Body of pancreas (tissue), 4 donors: ENCODE measurements around the gene ANKRD33.

ENCODE experiments used
- POLR2A ChIP-seq, 3 donors: fragments of 450-650 bp; IDR thresholded peaks; one replicate each; pipeline ENCODE4 v1.6.1; 2016; ENCODE audit warnings: antibody characterized with exemption in 3 of 3, mild to moderate bottlenecking in 2 of 3
- TF ChIP-seq, protein P1 (sequence below), 7 experiments: fragments of 450-650 bp in 4 of 7; fragments of 200-600 bp in 3 of 7; sonication (generic) in 3 of 7; IDR thresholded peaks; one replicate each; pipeline ENCODE4 v1.5.1; 2016 to 2019; ENCODE audit warnings: antibody characterized with exemption in 7 of 7

DNA sequence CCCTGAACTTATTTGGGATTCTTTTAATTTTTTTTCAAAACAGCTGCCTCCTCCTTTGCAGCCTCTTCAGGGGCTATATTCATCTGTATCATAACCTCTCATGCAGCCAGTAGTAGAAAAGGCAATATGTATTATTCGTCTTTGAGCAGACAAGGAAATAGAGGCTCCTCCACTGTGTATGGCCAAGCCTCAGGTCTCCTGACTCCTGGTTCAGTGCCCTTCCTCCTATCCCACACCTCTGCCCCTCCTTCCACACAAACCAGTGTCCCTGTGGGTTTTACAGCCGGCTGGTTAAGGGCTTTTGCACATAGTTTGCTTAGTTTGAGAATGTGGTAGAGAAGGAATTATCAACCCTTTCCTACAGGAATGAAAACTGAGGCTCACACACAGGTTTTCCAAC lies 10.6 kb downstream of the ANKRD33 start:
- TF ChIP-seq, protein P1, sequence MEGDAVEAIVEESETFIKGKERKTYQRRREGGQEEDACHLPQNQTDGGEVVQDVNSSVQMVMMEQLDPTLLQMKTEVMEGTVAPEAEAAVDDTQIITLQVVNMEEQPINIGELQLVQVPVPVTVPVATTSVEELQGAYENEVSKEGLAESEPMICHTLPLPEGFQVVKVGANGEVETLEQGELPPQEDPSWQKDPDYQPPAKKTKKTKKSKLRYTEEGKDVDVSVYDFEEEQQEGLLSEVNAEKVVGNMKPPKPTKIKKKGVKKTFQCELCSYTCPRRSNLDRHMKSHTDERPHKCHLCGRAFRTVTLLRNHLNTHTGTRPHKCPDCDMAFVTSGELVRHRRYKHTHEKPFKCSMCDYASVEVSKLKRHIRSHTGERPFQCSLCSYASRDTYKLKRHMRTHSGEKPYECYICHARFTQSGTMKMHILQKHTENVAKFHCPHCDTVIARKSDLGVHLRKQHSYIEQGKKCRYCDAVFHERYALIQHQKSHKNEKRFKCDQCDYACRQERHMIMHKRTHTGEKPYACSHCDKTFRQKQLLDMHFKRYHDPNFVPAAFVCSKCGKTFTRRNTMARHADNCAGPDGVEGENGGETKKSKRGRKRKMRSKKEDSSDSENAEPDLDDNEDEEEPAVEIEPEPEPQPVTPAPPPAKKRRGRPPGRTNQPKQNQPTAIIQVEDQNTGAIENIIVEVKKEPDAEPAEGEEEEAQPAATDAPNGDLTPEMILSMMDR (IDR thresholded peaks at IDR 0.05): no peak
- TF ChIP-seq POLR2A (IDR thresholded peaks at IDR 0.05): no peak
